HUDEP-2 (cell line): ENCODE results near the gene GDF2.

Experiments used
- DNase-seq, 76 experiments: peaks; one replicate each; lab custom pipeline; 2025; ENCODE audit not compliant: unreplicated experiment in 76 of 76; lab: John Stamatoyannopoulos, UW

GDF2 gene

DNA sequence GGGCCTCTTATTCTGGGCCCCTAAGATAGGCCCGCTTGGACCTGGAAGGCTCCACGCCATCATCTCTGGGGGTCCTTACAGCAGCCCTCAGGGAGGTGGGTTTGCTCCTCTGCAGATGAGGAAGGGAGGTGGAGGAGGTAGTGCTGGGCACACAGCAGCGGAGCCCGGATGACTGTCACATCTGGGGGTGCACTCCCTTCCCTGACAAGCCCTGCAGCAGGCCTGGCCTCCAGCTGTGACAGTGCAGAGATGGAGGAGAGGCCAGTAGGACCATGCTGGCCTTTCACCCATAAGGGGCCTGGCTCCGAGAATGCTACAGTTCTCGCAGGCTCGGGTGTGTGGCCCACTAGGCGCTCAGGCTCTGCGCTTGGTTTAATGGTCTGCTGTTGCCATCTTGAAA lies 9.2 kb downstream of the GDF2 start:
- DNase-seq = no peak

- no peak for DNase-seq
Measured at GRCh38 chr10:47331954-47332353, 9.7 kb downstream of the GDF2 start.

- no peak for DNase-seq
Measured at GRCh38 chr10:47332371-47332770, 10.1 kb downstream of the GDF2 start.

- DNase-seq = no peak
Measured at GRCh38 chr10:47332946-47333345, 10.7 kb downstream of the GDF2 start.

GRCh38 chr10:47333532-47333931 lies 11.3 kb downstream of the GDF2 start:
- no peak for DNase-seq

DNA sequence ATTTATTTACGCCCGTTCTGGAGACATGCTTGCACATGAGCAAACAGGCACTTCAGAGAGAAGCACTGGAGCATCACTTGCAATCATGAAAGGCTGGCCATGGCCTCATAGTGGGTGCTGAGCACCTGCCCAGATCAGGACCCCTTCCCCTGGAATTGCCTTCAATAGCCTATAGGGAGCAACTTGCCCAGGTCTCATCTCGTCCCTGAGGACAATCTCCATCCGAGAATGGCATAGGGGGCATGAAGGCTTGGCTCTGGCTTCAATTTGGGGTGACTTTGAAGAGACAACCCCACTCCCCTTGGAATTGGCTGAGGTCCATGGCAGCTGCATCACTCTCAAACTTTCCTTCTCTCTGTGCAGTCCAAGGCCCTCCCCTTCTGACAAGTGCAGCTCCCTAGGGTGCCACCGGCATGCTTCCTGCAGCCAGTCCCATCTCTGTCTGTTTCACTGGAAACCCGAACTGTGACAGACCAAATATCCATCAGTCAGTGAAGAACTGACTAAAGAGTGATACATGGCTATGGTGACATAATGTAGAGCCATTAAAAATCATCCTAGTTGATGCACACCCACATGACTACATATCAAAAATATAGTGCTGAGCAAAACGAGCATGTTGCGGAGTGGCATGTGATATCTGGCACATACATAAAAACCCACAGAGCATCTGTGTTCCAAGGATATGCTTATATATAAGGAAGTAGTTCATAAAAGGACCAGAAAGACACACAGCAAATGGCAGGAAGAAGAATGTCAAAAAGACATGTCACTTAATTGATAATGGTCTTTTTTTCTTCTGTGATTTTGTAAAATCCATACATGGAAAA lies 12.4 kb downstream of the GDF2 start:
- DNase-seq = no peak

GRCh38 chr10:47335906-47336305 lies 13.7 kb downstream of the GDF2 start:
- no peak for DNase-seq

- peak in 5 of 76 experiments; percentile 1 to 62 (median 15) for DNase-seq
Measured at GRCh38 chr10:47336387-47337134, 14.3 kb downstream of the GDF2 start.

- no peak for DNase-seq
Measured at GRCh38 chr10:47337310-47337709, 15.1 kb downstream of the GDF2 start.

GRCh38 chr10:47339186-47339735 lies 17.0 kb downstream of the GDF2 start:
- no peak for DNase-seq

GRCh38 chr10:47339759-47340607 lies 17.7 kb downstream of the GDF2 start:
- DNase-seq = no peak

DNA sequence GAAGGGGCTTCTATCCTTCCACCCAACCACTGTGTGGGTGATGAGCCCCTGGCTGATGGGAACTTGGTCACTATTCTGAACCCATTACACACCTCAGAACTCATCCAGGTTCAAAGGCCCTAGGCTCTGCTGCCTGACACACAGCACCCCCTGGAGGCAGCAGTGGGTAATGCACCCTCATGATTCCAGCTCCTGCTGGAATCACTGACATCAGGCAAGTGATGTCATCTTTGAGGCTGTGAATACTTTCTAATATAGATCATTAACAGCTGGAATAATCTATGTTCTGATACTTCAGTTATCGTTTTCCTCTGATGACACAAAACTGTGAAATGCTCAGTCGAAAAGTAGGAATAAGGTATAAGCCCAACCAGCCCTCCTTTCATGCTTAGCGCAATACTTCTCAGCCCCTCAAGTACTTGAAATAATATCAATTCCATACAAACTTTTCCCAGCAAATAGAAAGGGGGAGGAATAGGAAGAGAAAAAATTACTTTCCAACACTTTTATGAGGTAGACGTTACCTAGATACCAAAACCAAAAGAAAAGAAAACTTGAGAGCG lies 18.4 kb downstream of the GDF2 start:
- peak in 55 of 76 experiments; percentile 1 to 72 (median 28) for DNase-seq

DNA sequence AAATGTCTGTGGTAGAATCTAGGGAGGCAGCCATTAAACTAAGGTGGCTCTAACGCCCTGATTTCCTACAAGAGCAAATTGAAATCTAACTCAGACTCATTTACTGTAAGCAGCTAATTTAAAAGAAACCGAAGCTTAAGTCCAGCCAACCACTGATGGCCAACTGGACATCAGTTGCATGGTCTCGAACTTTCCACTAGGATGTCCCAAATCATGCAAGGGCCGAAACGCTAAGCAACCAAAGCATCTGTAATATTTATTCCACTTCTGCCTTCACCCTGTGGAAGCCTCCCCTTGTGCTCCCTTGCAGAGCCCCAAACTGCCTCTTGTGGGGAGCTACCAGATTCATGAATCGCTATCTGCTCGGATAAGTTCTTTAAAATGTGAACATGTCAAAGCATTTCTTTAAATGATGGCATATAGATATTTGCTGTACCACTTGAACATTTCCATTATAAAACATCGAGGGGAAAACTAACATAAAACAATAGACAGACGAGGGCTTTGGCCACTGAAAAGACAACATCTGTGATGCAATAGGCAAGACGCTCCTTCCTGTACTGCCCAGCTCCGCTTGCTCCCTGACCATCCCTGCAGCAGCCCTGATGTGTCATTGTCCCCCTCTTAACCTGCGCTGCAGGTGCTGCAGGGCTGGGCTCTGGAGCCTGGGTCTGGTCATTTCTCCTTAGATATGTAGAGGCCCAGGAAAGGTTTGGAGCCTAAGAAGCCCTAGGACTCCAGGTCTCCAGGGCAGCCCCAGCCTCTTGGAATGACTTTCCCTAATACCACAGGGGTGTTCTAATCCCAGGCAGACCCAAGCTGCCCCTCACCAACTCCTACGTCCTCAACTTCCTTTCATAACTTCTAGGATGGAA lies 23.0 kb downstream of the GDF2 start:
- no peak for DNase-seq

GRCh38 chr10:47346581-47347302 lies 24.5 kb downstream of the GDF2 start:
- no peak for DNase-seq

- DNase-seq = no peak
Measured at GRCh38 chr10:47347303-47347675, 25.0 kb downstream of the GDF2 start.

GRCh38 chr10:47348138-47348651 lies 25.9 kb downstream of the GDF2 start, which contains the start of gene RBP3:
TSS of gene RBP3 (plus strand) at chr10:47348363. CDS start at chr10:47348485, 122 bp downstream.
- no peak for DNase-seq

GRCh38 chr10:47348661-47349470 lies 26.6 kb downstream of the GDF2 start:
- DNase-seq = no peak

DNA sequence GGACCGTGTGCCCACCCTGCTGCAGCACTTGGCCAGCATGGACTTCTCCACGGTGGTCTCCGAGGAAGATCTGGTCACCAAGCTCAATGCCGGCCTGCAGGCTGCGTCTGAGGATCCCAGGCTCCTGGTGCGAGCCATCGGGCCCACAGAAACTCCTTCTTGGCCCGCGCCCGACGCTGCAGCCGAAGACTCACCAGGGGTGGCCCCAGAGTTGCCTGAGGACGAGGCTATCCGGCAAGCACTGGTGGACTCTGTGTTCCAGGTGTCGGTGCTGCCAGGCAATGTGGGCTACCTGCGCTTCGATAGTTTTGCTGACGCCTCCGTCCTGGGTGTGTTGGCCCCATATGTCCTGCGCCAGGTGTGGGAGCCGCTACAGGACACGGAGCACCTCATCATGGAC lies 27.3 kb downstream of the GDF2 start:
- no peak for DNase-seq
